NCI-H1417 treated with DMSO at 0.1 percent for 48 hours (cell line): ENCODE measurements around the gene NOTCH1.

Experiments used
- DNase-seq: peaks from one replicate; lab custom pipeline; 2025; lab: John Stamatoyannopoulos, UW

NOTCH1 gene

GRCh38 chr9:136463578-136463977 lies 82.3 kb downstream of the NOTCH1 start:
- no peak for DNase-seq

- no peak for DNase-seq
Observed at GRCh38 chr9:136462664-136463063, 83.2 kb downstream of the NOTCH1 start.

GRCh38 chr9:136460772-136461325 lies 85.0 kb downstream of the NOTCH1 start:
- no peak for DNase-seq

- no peak for DNase-seq
Observed at GRCh38 chr9:136459425-136459824, 86.4 kb downstream of the NOTCH1 start.

GRCh38 chr9:136457326-136457725 lies 88.5 kb downstream of the NOTCH1 start:
- no peak for DNase-seq

GRCh38 chr9:136456258-136456657 lies 89.6 kb downstream of the NOTCH1 start:
- no peak for DNase-seq

GRCh38 chr9:136455043-136456002 lies 90.5 kb downstream of the NOTCH1 start:
- DNase-seq = no peak

GRCh38 chr9:136454026-136454796 lies 91.6 kb downstream of the NOTCH1 start:
- no peak for DNase-seq

GRCh38 chr9:136453326-136453725 lies 92.5 kb downstream of the NOTCH1 start:
- DNase-seq = no peak

- DNase-seq = no peak
Observed at GRCh38 chr9:136451221-136451877, 94.5 kb downstream of the NOTCH1 start.

GRCh38 chr9:136448655-136449054 lies 97.2 kb downstream of the NOTCH1 start:
- DNase-seq = no peak

- no peak for DNase-seq
Observed at GRCh38 chr9:136447173-136447778, 98.6 kb downstream of the NOTCH1 start.

GRCh38 chr9:136445799-136446198 lies 100.0 kb downstream of the NOTCH1 start:
- no peak for DNase-seq
